HEK293 (cell line): Measurements from ENCODE around the gene WDR77.

Experiments used
- CTCF ChIA-PET: fragments of 350-600 bp; formaldehyde crosslinking; extraction: SDS; loops from one replicate; lab custom pipeline; 2021; ENCODE audit warnings: antibody characterized with exemption; lab: Yijun Ruan, JAX
- POLR2A ChIA-PET: fragments of 300-600 bp; formaldehyde crosslinking; extraction: SDS; loops from one replicate; lab custom pipeline; 2020; ENCODE audit warnings: antibody characterized with exemption, inconsistent platforms; lab: Yijun Ruan, JAX
- H3K27ac ChIP-seq: fragments of 200-500 bp; sonication (Bioruptor generic); 2 replicates; pipeline ENCODE4 v1.5.1; 2014; ENCODE audit warnings: low read depth, low read length, control low read depth, inconsistent platforms; ENCODE audit errors: extremely low read depth
- H3K36me3 ChIP-seq, 2 experiments: fragments of 200-500 bp in 1 of 2; sonication (Bioruptor generic) in 1 of 2; 1 replicate in 1 of 2; 2 replicates in 1 of 2; pipeline ENCODE4 v1.5.1; 2014 to 2017; ENCODE audit warnings: inconsistent platforms in 2 of 2, low read length in 2 of 2; ENCODE audit not compliant: control insufficient read depth in 2 of 2, insufficient read depth in 1 of 2
- H3K4me1 ChIP-seq: fragments of 200-500 bp; sonication (Bioruptor generic); 2 replicates; pipeline ENCODE4 v1.5.1; 2014; ENCODE audit warnings: mild to moderate bottlenecking, low read length, inconsistent platforms; ENCODE audit not compliant: control insufficient read depth, insufficient read depth
- H3K4me3 ChIP-seq: 2 replicates; pipeline ENCODE4 v1.5.1; 2011; ENCODE audit warnings: low read depth, mild to moderate bottlenecking, control low read depth, low read length, moderate library complexity
- H3K9me3 ChIP-seq: fragments of 200-500 bp; sonication (Bioruptor generic); 2 replicates; pipeline ENCODE4 v1.5.1; 2014; ENCODE audit warnings: low read depth, low read length, inconsistent platforms; ENCODE audit not compliant: control insufficient read depth, insufficient read depth
- EGR2 ChIP-seq: fragments of 450-650 bp; formaldehyde crosslinking; IDR thresholded peaks from 2 replicates; pipeline ENCODE4 v1.5.1; 2016; ENCODE audit warnings: low read depth, missing biosample characterization, missing genetic modification characterization
- IKZF3 ChIP-seq: fragments of 450-650 bp; IDR thresholded peaks from 2 replicates; pipeline ENCODE4 v1.5.0; 2018; ENCODE audit warnings: missing biosample characterization, mild to moderate bottlenecking, missing genetic modification characterization, moderate library complexity
- TCF7L2 ChIP-seq: IDR thresholded peaks from 2 replicates; pipeline ENCODE4 v1.6.1; 2011; ENCODE audit warnings: low read depth, mild to moderate bottlenecking, inconsistent platforms, low read length, moderate library complexity, borderline replicate concordance
- ZNF133 ChIP-seq: fragments of 450-650 bp; formaldehyde crosslinking; IDR thresholded peaks from 2 replicates; pipeline ENCODE4 v1.5.1; 2016; ENCODE audit warnings: missing biosample characterization, missing genetic modification characterization
- ZNF140 ChIP-seq: fragments of 450-650 bp; formaldehyde crosslinking; IDR thresholded peaks from 2 replicates; pipeline ENCODE4 v1.5.1; 2016; ENCODE audit warnings: missing biosample characterization, missing genetic modification characterization
- ZNF146 ChIP-seq: fragments of 450-650 bp; formaldehyde crosslinking; IDR thresholded peaks from 2 replicates; pipeline ENCODE4 v1.5.1; 2016; ENCODE audit warnings: missing biosample characterization, missing genetic modification characterization
- ZNF157 ChIP-seq: fragments of 450-650 bp; formaldehyde crosslinking; IDR thresholded peaks from 2 replicates; pipeline ENCODE4 v1.5.1; 2016; ENCODE audit warnings: missing biosample characterization, missing genetic modification characterization
- ZNF274 ChIP-seq, 2 experiments: fragments of 200-500 bp in 1 of 2; fragments of 450-650 bp in 1 of 2; sonication (Bioruptor generic) in 1 of 2; formaldehyde crosslinking in 1 of 2; IDR thresholded peaks; 2 replicates each; pipeline versions ENCODE4 v1.5.1 to v1.6.1; 2014 to 2016; ENCODE audit warnings: borderline replicate concordance in 1 of 2, inconsistent platforms in 1 of 2, low read length in 1 of 2, missing biosample characterization in 1 of 2, missing genetic modification characterization in 1 of 2
- ZNF362 ChIP-seq: fragments of 450-650 bp; formaldehyde crosslinking; IDR thresholded peaks from 2 replicates; pipeline ENCODE4 v1.5.1; 2016; ENCODE audit warnings: missing biosample characterization, missing genetic modification characterization
- ZNF560 ChIP-seq: fragments of 450-650 bp; formaldehyde crosslinking; IDR thresholded peaks from 2 replicates; pipeline ENCODE4 v1.5.1; 2017; ENCODE audit warnings: missing biosample characterization, missing genetic modification characterization, borderline replicate concordance
- ZNF658 ChIP-seq: fragments of 450-650 bp; formaldehyde crosslinking; IDR thresholded peaks from 2 replicates; pipeline ENCODE4; 2016; ENCODE audit warnings: missing biosample characterization, missing genetic modification characterization
- ZNF660 ChIP-seq: fragments of 450-650 bp; IDR thresholded peaks from 2 replicates; pipeline ENCODE4 v1.5.1; 2018; ENCODE audit warnings: missing biosample characterization, mild to moderate bottlenecking, missing genetic modification characterization
- ZNF677 ChIP-seq: fragments of 450-650 bp; IDR thresholded peaks from 2 replicates; pipeline ENCODE4 v1.5.0; 2018; ENCODE audit warnings: missing biosample characterization, mild to moderate bottlenecking, missing genetic modification characterization, moderate library complexity
- ZNF704 ChIP-seq: fragments of 450-650 bp; formaldehyde crosslinking; IDR thresholded peaks from 2 replicates; pipeline ENCODE4 v1.5.1; 2016; ENCODE audit warnings: missing biosample characterization, missing genetic modification characterization
- ZSCAN16 ChIP-seq: fragments of 450-650 bp; formaldehyde crosslinking; IDR thresholded peaks from 2 replicates; pipeline ENCODE4 v1.5.1; 2016; ENCODE audit warnings: missing biosample characterization, missing genetic modification characterization
- ZSCAN5A ChIP-seq: fragments of 450-650 bp; formaldehyde crosslinking; IDR thresholded peaks from 2 replicates; pipeline ENCODE4 v1.5.1; 2016; ENCODE audit warnings: missing biosample characterization, missing genetic modification characterization
- TF ChIP-seq, protein P1 (sequence below): fragments of 450-650 bp; IDR thresholded peaks from 2 replicates; pipeline ENCODE4 v1.5.1; 2018; ENCODE audit warnings: missing biosample characterization, mild to moderate bottlenecking, missing genetic modification characterization
- TF ChIP-seq, protein P2 (sequence below): fragments of 450-650 bp; formaldehyde crosslinking; IDR thresholded peaks from 2 replicates; pipeline ENCODE4 v1.5.1; 2016; ENCODE audit warnings: missing biosample characterization, missing genetic modification characterization
- TF ChIP-seq, protein P3 (sequence below): fragments of 450-650 bp; formaldehyde crosslinking; IDR thresholded peaks from 2 replicates; pipeline ENCODE4 v1.5.1; 2016; ENCODE audit warnings: missing biosample characterization, missing genetic modification characterization
- TF ChIP-seq, protein P4 (sequence below): fragments of 450-650 bp; IDR thresholded peaks from 2 replicates; pipeline ENCODE4 v1.5.1; 2018; ENCODE audit warnings: missing biosample characterization, missing genetic modification characterization

WDR77 gene

GRCh38 chr1:111486431-111486830 is 37.4 kb upstream of the WDR77 start (continued):
- TF ChIP-seq ZNF362 (tag by site-specific recombination) (no peak), ZNF146 (tag by site-specific recombination) (no peak), ZNF658 (tag by site-specific recombination) (no peak)
- TF ChIP-seq, protein P1, sequence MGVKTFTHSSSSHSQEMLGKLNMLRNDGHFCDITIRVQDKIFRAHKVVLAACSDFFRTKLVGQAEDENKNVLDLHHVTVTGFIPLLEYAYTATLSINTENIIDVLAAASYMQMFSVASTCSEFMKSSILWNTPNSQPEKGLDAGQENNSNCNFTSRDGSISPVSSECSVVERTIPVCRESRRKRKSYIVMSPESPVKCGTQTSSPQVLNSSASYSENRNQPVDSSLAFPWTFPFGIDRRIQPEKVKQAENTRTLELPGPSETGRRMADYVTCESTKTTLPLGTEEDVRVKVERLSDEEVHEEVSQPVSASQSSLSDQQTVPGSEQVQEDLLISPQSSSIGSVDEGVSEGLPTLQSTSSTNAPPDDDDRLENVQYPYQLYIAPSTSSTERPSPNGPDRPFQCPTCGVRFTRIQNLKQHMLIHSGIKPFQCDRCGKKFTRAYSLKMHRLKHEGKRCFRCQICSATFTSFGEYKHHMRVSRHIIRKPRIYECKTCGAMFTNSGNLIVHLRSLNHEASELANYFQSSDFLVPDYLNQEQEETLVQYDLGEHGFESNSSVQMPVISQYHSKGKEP (tag by site-specific recombination): no peak

DNA sequence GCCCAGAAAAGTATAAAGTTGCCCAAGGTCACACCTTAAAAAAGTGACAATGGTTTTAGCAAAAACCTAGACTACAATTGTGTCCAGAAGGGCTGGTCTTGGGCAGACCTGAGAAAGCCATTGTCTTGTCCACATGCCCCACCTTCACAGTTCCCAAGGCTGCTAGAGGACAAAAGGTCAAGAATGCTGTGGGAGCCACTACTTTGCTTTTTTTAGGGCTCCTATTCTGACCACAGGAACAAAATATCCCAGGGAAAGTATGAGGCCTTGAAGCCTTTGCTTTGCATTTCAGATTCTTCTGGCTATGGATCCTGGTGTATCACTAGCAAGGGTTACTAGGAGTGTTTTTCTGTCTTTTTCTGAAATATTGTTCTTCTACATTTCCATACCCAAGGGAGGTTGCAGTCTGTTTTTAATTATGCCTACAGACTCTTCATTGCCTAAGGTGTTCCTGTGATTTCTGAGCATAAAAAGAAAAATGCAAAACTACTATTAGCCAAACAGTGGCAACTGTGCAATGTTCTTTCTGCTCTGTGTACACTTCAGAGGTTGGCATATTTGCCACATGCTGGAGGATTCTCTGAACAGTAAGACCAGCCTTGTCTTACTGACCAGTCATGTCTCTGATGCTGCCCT is 35.5 kb upstream of the WDR77 start:
- ChIA-PET CTCF (interaction anchor here (0.6 to 1.9 kb wide), 2 partner anchors 23 to 59 kb away, joined by 4 to 8 read pairs; no protein-coding TSS in a partner anchor), POLR2A (no interaction called here)
- Histone ChIP-seq H3K4me1 (no peaks in the 10 kb centered on the region), H3K4me3 (no peak overlapping the region), H3K27ac (no peak overlapping the region), H3K9me3 (no peaks in the 10 kb centered on the region), H3K36me3 (no peaks in the 10 kb centered on the region)
- TF ChIP-seq EGR2 (tag by site-specific recombination) (no peak), IKZF3 (tag by site-specific recombination) (no peak), ZNF157 (tag by site-specific recombination) (no peak), ZNF704 (tag by site-specific recombination) (no peak), ZNF660 (tag by site-specific recombination) (no peak), ZNF133 (no peak), TCF7L2 (no peak), ZSCAN16 (tag by site-specific recombination) (no peak), ZSCAN5A (tag by site-specific recombination) (no peak), ZNF274 (IDR thresholded peaks at IDR 0.05; ENCODE audit: low read length) (no peak), ZNF274 (tag by site-specific recombination; IDR thresholded peaks at IDR 0.05; ENCODE audit: borderline replicate concordance) (no peak), ZNF560 (tag by site-specific recombination) (no peak), ZNF146 (tag by site-specific recombination) (no peak), ZNF677 (tag by site-specific recombination) (no peak), ZNF140 (tag by site-specific recombination) (no peak)
- TF ChIP-seq, protein P2, sequence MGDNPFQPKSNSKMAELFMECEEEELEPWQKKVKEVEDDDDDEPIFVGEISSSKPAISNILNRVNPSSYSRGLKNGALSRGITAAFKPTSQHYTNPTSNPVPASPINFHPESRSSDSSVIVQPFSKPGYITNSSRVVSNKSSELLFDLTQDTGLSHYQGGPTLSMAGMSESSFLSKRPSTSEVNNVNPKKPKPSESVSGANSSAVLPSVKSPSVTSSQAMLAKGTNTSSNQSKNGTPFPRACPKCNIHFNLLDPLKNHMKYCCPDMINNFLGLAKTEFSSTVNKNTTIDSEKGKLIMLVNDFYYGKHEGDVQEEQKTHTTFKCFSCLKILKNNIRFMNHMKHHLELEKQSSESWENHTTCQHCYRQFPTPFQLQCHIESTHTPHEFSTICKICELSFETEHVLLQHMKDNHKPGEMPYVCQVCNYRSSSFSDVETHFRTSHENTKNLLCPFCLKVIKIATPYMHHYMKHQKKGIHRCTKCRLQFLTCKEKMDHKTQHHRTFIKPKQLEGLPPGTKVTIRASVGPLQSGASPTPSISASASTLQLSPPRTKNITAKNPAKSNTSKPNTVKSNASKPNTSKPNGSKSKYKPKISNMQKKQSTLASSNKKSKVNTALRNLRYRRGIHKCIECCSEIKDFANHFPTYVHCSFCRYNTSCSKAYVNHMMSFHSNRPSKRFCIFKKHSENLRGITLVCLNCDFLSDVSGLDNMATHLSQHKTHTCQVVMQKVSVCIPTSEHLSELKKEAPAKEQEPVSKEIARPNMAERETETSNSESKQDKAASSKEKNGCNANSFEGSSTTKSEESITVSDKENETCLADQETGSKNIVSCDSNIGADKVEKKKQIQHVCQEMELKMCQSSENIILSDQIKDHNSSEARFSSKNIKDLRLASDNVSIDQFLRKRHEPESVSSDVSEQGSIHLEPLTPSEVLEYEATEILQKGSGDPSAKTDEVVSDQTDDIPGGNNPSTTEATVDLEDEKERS (tag by site-specific recombination): no peak
- TF ChIP-seq, protein P3, sequence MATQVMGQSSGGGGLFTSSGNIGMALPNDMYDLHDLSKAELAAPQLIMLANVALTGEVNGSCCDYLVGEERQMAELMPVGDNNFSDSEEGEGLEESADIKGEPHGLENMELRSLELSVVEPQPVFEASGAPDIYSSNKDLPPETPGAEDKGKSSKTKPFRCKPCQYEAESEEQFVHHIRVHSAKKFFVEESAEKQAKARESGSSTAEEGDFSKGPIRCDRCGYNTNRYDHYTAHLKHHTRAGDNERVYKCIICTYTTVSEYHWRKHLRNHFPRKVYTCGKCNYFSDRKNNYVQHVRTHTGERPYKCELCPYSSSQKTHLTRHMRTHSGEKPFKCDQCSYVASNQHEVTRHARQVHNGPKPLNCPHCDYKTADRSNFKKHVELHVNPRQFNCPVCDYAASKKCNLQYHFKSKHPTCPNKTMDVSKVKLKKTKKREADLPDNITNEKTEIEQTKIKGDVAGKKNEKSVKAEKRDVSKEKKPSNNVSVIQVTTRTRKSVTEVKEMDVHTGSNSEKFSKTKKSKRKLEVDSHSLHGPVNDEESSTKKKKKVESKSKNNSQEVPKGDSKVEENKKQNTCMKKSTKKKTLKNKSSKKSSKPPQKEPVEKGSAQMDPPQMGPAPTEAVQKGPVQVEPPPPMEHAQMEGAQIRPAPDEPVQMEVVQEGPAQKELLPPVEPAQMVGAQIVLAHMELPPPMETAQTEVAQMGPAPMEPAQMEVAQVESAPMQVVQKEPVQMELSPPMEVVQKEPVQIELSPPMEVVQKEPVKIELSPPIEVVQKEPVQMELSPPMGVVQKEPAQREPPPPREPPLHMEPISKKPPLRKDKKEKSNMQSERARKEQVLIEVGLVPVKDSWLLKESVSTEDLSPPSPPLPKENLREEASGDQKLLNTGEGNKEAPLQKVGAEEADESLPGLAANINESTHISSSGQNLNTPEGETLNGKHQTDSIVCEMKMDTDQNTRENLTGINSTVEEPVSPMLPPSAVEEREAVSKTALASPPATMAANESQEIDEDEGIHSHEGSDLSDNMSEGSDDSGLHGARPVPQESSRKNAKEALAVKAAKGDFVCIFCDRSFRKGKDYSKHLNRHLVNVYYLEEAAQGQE (tag by site-specific recombination): no peak
- TF ChIP-seq, protein P4, sequence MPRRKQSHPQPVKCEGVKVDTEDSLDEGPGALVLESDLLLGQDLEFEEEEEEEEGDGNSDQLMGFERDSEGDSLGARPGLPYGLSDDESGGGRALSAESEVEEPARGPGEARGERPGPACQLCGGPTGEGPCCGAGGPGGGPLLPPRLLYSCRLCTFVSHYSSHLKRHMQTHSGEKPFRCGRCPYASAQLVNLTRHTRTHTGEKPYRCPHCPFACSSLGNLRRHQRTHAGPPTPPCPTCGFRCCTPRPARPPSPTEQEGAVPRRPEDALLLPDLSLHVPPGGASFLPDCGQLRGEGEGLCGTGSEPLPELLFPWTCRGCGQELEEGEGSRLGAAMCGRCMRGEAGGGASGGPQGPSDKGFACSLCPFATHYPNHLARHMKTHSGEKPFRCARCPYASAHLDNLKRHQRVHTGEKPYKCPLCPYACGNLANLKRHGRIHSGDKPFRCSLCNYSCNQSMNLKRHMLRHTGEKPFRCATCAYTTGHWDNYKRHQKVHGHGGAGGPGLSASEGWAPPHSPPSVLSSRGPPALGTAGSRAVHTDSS (tag by site-specific recombination): no peak
